Upper lobe of left lung (tissue), 4 donors: Measurements from ENCODE around the gene TFEB.

Experiments
- POLR2AphosphoS5 ChIP-seq, 2 donors: sonication (generic); formaldehyde crosslinking; IDR thresholded peaks; one replicate each; pipeline ENCODE4 v1.5.1; 2017; ENCODE audit warnings: antibody characterized with exemption in 2 of 2
- TF ChIP-seq, protein P1 (sequence below), 6 experiments: fragments of 450-650 bp in 4 of 6; fragments of 200-600 bp in 2 of 6; sonication (generic) in 2 of 6; IDR thresholded peaks; one replicate each; pipeline ENCODE4 v1.5.1; 2016 to 2019; ENCODE audit warnings: antibody characterized with exemption in 6 of 6

DNA sequence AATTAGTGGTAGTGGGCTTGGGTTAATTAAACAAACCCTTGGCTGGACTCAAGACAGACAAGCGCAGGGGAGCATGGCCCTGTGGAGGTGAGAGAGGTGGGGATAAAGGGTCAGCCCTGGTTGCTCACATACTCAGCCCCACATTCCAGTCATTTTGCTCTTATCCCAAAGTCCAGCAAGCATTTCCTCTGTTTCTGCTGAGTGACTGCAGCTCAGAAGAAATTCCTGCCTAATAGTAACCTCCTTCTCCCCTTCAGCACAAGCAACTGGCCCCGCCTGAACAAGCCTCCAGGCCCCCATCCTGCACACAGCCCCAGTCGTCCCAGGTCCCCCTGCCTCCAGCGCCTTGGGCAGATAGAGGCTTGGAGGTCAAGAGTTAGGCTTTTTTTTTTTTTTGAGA, 3.6 kb upstream of the TFEB start:
- TF ChIP-seq, protein P1, sequence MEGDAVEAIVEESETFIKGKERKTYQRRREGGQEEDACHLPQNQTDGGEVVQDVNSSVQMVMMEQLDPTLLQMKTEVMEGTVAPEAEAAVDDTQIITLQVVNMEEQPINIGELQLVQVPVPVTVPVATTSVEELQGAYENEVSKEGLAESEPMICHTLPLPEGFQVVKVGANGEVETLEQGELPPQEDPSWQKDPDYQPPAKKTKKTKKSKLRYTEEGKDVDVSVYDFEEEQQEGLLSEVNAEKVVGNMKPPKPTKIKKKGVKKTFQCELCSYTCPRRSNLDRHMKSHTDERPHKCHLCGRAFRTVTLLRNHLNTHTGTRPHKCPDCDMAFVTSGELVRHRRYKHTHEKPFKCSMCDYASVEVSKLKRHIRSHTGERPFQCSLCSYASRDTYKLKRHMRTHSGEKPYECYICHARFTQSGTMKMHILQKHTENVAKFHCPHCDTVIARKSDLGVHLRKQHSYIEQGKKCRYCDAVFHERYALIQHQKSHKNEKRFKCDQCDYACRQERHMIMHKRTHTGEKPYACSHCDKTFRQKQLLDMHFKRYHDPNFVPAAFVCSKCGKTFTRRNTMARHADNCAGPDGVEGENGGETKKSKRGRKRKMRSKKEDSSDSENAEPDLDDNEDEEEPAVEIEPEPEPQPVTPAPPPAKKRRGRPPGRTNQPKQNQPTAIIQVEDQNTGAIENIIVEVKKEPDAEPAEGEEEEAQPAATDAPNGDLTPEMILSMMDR (IDR thresholded peaks at IDR 0.05), result no peak
- no peak for TF ChIP-seq POLR2AphosphoS5 (IDR thresholded peaks at IDR 0.05)
